Tibial nerve (tissue), 4 donors: ENCODE results near the gene MST1R.

ENCODE experiments used
- CTCF ChIP-seq, 5 experiments: fragments of 200-600 bp in 3 of 5; fragments of 450-650 bp in 2 of 5; sonication (generic) in 3 of 5; IDR thresholded peaks; one replicate each; pipeline ENCODE4 v1.5.1; 2016 to 2019; ENCODE audit warnings: antibody characterized with exemption in 5 of 5, mild to moderate bottlenecking in 3 of 5, moderate library complexity in 2 of 5
- EP300 ChIP-seq, 2 donors: sonication (generic); formaldehyde crosslinking; IDR thresholded peaks; one replicate each; pipeline ENCODE4 v1.6.1; 2017; ENCODE audit warnings: antibody characterized with exemption in 2 of 2, mild to moderate bottlenecking in 1 of 2
- POLR2A ChIP-seq, 2 donors: fragments of 450-650 bp; IDR thresholded peaks; one replicate each; pipeline ENCODE4 v1.6.1; 2017; ENCODE audit warnings: antibody characterized with exemption in 2 of 2, mild to moderate bottlenecking in 2 of 2, moderate library complexity in 2 of 2

- TF ChIP-seq CTCF (IDR thresholded peaks at IDR 0.05) (no peak), EP300 (IDR thresholded peaks at IDR 0.05) (no peak), POLR2A (IDR thresholded peaks at IDR 0.05) (no peak)
Observed at GRCh38 chr3:49930922-49931321, 27.2 kb upstream of the MST1R start.
